ENCODE data around the gene LRFN4.

DNA sequence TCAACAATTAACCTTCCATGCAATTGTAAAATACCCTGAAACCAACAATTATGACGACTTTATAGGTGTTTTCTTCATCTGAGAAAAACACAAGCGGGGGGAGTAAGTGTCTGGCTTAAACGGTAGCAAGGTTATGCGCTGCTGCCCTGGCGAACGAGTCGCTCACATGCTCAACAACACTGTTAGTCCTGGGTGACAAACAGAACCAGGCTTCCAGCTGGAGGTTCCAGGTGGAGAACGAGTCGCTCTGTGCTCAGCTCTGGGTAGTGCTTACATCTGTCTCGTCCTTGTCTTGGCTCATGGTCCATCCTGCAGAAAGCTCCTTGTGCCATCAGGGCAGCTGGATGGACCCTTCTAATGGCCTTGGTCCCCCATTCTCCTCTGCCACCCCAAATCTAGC is 53.2 kb downstream of the LRFN4 start:
- TF ChIP-seq, protein P1, sequence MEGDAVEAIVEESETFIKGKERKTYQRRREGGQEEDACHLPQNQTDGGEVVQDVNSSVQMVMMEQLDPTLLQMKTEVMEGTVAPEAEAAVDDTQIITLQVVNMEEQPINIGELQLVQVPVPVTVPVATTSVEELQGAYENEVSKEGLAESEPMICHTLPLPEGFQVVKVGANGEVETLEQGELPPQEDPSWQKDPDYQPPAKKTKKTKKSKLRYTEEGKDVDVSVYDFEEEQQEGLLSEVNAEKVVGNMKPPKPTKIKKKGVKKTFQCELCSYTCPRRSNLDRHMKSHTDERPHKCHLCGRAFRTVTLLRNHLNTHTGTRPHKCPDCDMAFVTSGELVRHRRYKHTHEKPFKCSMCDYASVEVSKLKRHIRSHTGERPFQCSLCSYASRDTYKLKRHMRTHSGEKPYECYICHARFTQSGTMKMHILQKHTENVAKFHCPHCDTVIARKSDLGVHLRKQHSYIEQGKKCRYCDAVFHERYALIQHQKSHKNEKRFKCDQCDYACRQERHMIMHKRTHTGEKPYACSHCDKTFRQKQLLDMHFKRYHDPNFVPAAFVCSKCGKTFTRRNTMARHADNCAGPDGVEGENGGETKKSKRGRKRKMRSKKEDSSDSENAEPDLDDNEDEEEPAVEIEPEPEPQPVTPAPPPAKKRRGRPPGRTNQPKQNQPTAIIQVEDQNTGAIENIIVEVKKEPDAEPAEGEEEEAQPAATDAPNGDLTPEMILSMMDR (IDR thresholded peaks at IDR 0.05): no peak
- TF ChIP-seq POLR2A (IDR thresholded peaks at IDR 0.05) (no peak), EP300 (IDR thresholded peaks at IDR 0.05) (no peak)
